Neuronal stem cell (in vitro differentiated cells): ENCODE results near the gene SERINC3.

Experiments used
- DNase-seq: peaks from one replicate; pipeline ENCODE4 v3.0.0-alpha.2; 2013; ENCODE audit warnings: low spot score
- H2AFZ ChIP-seq: one replicate; pipeline ENCODE4 v1.6.1; 2013; ENCODE audit warnings: mild to moderate bottlenecking, low read length, inconsistent platforms
- H2AK5ac ChIP-seq: 2 replicates; pipeline ENCODE4 v1.6.1; 2013; ENCODE audit warnings: low read depth, mild to moderate bottlenecking, inconsistent platforms, low read length, moderate library complexity, mixed read lengths
- H2BK120ac ChIP-seq: 2 replicates; pipeline ENCODE4 v1.6.1; 2013; ENCODE audit warnings: low read depth, mild to moderate bottlenecking, inconsistent platforms, low read length, moderate library complexity, mixed read lengths
- H2BK12ac ChIP-seq: one replicate; pipeline ENCODE4 v1.6.1; 2013; ENCODE audit warnings: low read length, inconsistent platforms
- H2BK15ac ChIP-seq: 2 replicates; pipeline ENCODE4 v1.6.1; 2013; ENCODE audit warnings: mild to moderate bottlenecking, low read length, inconsistent platforms, mixed read lengths
- H2BK5ac ChIP-seq: one replicate; pipeline ENCODE4 v1.6.1; 2013; ENCODE audit warnings: inconsistent platforms, mild to moderate bottlenecking, low read length, moderate library complexity
- H3K14ac ChIP-seq: one replicate; pipeline ENCODE4 v1.6.1; 2013; ENCODE audit warnings: low read length, inconsistent platforms
- H3K18ac ChIP-seq: 2 replicates; pipeline ENCODE4 v1.6.1; 2013; ENCODE audit warnings: low read length, inconsistent platforms
- H3K23ac ChIP-seq: 2 replicates; pipeline ENCODE4 v1.6.1; 2013; ENCODE audit warnings: low read depth, mild to moderate bottlenecking, mixed read lengths, low read length, inconsistent platforms; ENCODE audit not compliant: poor library complexity
- H3K27ac ChIP-seq: replicated peaks from 3 replicates; pipeline ENCODE4 v1.5.1; 2013; ENCODE audit warnings: low read length, inconsistent platforms
- H3K27me3 ChIP-seq, 3 experiments: 2 replicates each; pipeline ENCODE4 v1.6.1; 2013; ENCODE audit warnings: low read length in 3 of 3, mild to moderate bottlenecking in 2 of 3, inconsistent platforms in 1 of 3, low read depth in 1 of 3, mixed read lengths in 1 of 3, moderate library complexity in 1 of 3; ENCODE audit not compliant: control insufficient read depth in 3 of 3, insufficient read depth in 3 of 3
- H3K36me3 ChIP-seq, 2 donors: replicated peaks in 1 of 2; 2 replicates each; pipeline ENCODE4 v1.6.1; 2013; ENCODE audit warnings: low read length in 2 of 2; ENCODE audit not compliant: control insufficient read depth in 2 of 2, insufficient read depth in 2 of 2
- H3K4ac ChIP-seq: 2 replicates; pipeline ENCODE4 v1.6.1; 2013; ENCODE audit warnings: inconsistent platforms, mild to moderate bottlenecking, low read length, moderate library complexity
- H3K4me1 ChIP-seq, 2 donors: 1 replicate in 1 of 2; 2 replicates in 1 of 2; pipeline ENCODE4 v1.6.1; 2013; ENCODE audit warnings: low read length in 2 of 2, low read depth in 1 of 2; ENCODE audit not compliant: control insufficient read depth in 2 of 2, insufficient read depth in 1 of 2
- H3K4me2 ChIP-seq: one replicate; pipeline ENCODE4 v1.6.1; 2013; ENCODE audit warnings: mild to moderate bottlenecking, low read length, inconsistent platforms; ENCODE audit not compliant: insufficient read depth, poor library complexity, severe bottlenecking
- H3K4me3 ChIP-seq, 2 donors: 2 replicates each; pipeline ENCODE4 v1.5.1; 2013; ENCODE audit warnings: low read length in 2 of 2, mild to moderate bottlenecking in 2 of 2, inconsistent platforms in 1 of 2, moderate library complexity in 1 of 2
- H3K79me1 ChIP-seq: one replicate; pipeline ENCODE4 v1.6.1; 2013; ENCODE audit warnings: low read depth, mild to moderate bottlenecking, inconsistent platforms, low read length, moderate library complexity
- H3K9ac ChIP-seq: one replicate; pipeline ENCODE4 v1.6.1; 2013; ENCODE audit warnings: mild to moderate bottlenecking, low read depth, low read length, inconsistent platforms; ENCODE audit not compliant: poor library complexity
- H3K9me3 ChIP-seq, 2 donors: replicated peaks in 1 of 2; 2 replicates each; pipeline versions ENCODE3 to v1.6.1; 2013; ENCODE audit warnings: low read length in 2 of 2, mild to moderate bottlenecking in 2 of 2, inconsistent platforms in 1 of 2, low read depth in 1 of 2, mixed read lengths in 1 of 2, moderate library complexity in 1 of 2; ENCODE audit not compliant: control insufficient read depth in 2 of 2, insufficient read depth in 1 of 2
- H4K8ac ChIP-seq: one replicate; pipeline ENCODE4 v1.6.1; 2013; ENCODE audit warnings: low read depth, mild to moderate bottlenecking, inconsistent platforms, low read length, moderate library complexity
- H4K91ac ChIP-seq: one replicate; pipeline ENCODE4 v1.6.1; 2013; ENCODE audit warnings: low read length, low read depth, mild to moderate bottlenecking, inconsistent platforms; ENCODE audit not compliant: poor library complexity
- WGBS, 2 donors: extraction: QIAGEN DNeasy Blood & Tissue Kit; methylation state at CpG; one replicate each; pipeline ENCODE4 v1.1.7; 2013; ENCODE audit warnings: missing lambda C conversion rate in 2 of 2, mixed read lengths in 1 of 2; ENCODE audit not compliant: insufficient read length in 2 of 2, insufficient replicate concordance in 1 of 2; ENCODE audit errors: extremely low coverage in 2 of 2; 5-methylcytosine and 5-hydroxymethylcytosine counted together

Gene SERINC3

DNA sequence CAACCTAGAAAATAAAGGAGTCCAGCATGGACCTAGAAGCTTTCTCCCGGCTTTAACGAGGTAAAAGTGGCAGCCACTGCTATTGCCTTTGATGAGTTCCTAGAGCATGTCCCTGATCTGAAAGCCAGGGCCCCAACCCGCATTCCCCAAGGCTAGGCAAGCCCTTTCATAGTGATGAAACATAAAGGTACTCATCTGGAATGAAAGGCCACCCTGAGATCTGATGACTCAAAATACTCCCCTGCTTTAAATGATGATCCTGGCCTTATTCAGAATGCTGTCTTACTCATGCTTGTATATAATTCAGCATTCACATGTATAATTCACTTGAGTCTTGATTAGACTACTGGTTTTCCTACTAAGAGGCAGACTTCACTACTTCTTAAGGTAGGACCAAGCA, 24.9 kb downstream of the SERINC3 start:
- no peak overlapping the region for H3K23ac ChIP-seq
- no peak overlapping the region for H4K8ac ChIP-seq
- H2BK5ac ChIP-seq = no peak overlapping the region
- H3K4me3 ChIP-seq = no peak overlapping the region
- no peak overlapping the region for H2AK5ac ChIP-seq
- H3K27ac ChIP-seq = no peak overlapping the region
- H2BK120ac ChIP-seq = no peak overlapping the region
- no peak overlapping the region for H2AFZ ChIP-seq
- no peak overlapping the region for H3K18ac ChIP-seq
- no peak overlapping the region for H3K14ac ChIP-seq
- whole genome bisulfite sequencing, 2 donors = no CpG with 5 or more reads among the region's 3 CpGs
- H2BK12ac ChIP-seq = no peak overlapping the region
- H3K79me1 ChIP-seq = no peaks in the 10 kb centered on the region
- peaks cover 24 to 88% of the 10 kb centered on the region in 2 donors for H3K36me3 ChIP-seq
- H3K9ac ChIP-seq = no peak overlapping the region
- H2BK15ac ChIP-seq = no peak overlapping the region
- H3K4me1 ChIP-seq = no peaks in the 10 kb centered on the region
- no peak overlapping the region for H3K4ac ChIP-seq
- H3K4me2 ChIP-seq = no peak overlapping the region
- no peaks in the 10 kb centered on the region for H3K9me3 ChIP-seq
- no peak overlapping the region for H4K91ac ChIP-seq
- DNase-seq = no peak
- no peaks in the 10 kb centered on the region for H3K27me3 ChIP-seq

DNA sequence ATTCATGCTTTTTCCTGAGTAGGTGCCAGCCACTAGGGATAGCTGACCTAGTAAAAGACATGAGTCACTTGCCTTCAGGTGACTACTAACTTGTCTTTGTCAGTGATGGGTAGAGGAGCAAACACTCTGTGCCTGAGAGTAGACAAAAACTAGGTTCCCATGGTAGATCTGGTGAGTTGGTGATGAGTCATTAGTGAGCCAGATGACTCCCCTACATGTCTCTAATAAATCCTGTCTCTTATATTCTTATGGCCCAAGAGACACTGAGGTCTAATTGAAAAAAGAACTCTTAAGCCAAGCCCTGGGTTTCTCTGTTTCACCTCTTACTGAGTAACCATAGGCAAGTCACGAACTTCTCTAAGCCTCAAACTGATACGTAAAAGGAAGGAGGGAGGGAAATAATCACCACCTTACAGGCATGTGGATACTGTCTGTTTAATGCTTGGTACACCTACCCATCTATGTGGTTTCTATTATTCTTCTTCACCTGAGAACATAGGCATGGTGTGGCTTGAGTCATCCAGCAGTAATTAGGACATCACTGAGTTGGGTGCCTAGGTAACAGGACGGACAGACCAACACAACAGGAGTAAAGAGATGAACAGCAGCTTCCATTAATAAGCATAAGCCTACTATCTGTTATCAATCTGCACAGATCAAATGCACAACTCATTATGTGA, 25.9 kb downstream of the SERINC3 start:
- no peak overlapping the region for H4K91ac ChIP-seq
- no peaks in the 10 kb centered on the region for H3K4me1 ChIP-seq
- H3K4me2 ChIP-seq = no peak overlapping the region
- H2AFZ ChIP-seq = no peak overlapping the region
- H3K27ac ChIP-seq = no peak overlapping the region
- H2AK5ac ChIP-seq = no peak overlapping the region
- no peak overlapping the region for H2BK15ac ChIP-seq
- H3K79me1 ChIP-seq = no peaks in the 10 kb centered on the region
- H3K27me3 ChIP-seq = no peaks in the 10 kb centered on the region
- no peak for DNase-seq
- no peak overlapping the region for H3K4me3 ChIP-seq
- H3K9ac ChIP-seq = no peak overlapping the region
- H3K9me3 ChIP-seq = no peaks in the 10 kb centered on the region
- no peak overlapping the region for H3K4ac ChIP-seq
- no peak overlapping the region for H3K14ac ChIP-seq
- H3K36me3 ChIP-seq = peaks cover 18 to 87% of the 10 kb centered on the region in 2 donors
- H2BK120ac ChIP-seq = no peak overlapping the region
- no peak overlapping the region for H3K23ac ChIP-seq
- H2BK5ac ChIP-seq = no peak overlapping the region
- H3K18ac ChIP-seq = no peak overlapping the region
- H2BK12ac ChIP-seq = no peak overlapping the region
- no CpG with 5 or more reads among the region's 3 CpGs for WGBS, 2 donors
- H4K8ac ChIP-seq = no peak overlapping the region

DNA sequence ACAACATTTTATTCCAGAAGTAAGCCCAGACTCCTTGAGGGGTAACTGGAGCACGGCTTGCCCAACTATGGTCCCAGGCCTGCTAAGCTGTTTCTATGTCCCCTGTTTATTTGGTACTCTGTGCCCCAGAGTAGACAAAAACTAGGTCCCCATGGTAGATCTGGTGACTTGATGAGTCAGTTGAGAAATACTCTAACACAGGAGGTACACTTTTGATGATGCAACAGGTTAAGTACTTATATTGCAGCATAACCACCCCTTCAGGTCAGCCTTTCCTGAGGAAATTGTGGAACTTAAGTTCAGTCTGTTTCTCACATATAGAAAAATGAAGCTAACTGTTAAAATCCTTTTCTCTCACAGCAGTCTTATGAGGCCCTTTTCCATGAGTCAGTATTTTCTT, 26.6 kb downstream of the SERINC3 start:
- Histone ChIP-seq H2BK15ac (no peak overlapping the region), H3K4me3 (no peak overlapping the region), H4K91ac (no peak overlapping the region), H3K9me3 (no peaks in the 10 kb centered on the region), H3K4me2 (no peak overlapping the region), H2AK5ac (no peak overlapping the region), H3K4me1 (no peaks in the 10 kb centered on the region), H3K9ac (no peak overlapping the region), H4K8ac (no peak overlapping the region), H2BK12ac (no peak overlapping the region), H3K27me3 (no peaks in the 10 kb centered on the region), H2BK5ac (no peak overlapping the region), H3K18ac (no peak overlapping the region), H3K36me3 (peaks cover 15 to 85% of the 10 kb centered on the region in 2 donors), H3K23ac (no peak overlapping the region), H2AFZ (no peak overlapping the region), H3K79me1 (no peaks in the 10 kb centered on the region), H3K4ac (no peak overlapping the region), H3K27ac (no peak overlapping the region), H2BK120ac (no peak overlapping the region), H3K14ac (no peak overlapping the region)
- DNase-seq = no peak
- no CpG with 5 or more reads among the region's 1 CpG for WGBS, 2 donors

DNA sequence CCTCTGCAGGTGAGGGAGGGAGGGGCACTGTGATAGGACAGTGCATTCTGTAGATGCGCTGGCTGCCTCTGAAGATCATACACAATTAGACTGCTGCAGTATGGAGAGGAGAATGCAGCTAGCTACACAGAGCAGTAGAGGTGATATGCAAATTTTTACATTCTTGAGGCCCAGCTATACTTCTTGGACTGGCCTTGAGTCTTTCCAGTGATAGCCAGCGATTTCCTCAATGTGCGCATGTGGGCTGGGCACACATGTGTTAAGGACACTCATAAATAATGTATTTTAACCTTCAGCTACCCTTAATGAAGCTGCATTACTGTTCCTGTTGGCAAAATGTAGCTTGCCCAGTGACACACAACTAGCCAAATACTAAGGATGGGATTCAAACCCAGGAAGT, 27.2 kb downstream of the SERINC3 start:
- H2BK5ac ChIP-seq = no peak overlapping the region
- no peak overlapping the region for H2BK15ac ChIP-seq
- H4K8ac ChIP-seq = no peak overlapping the region
- no peaks in the 10 kb centered on the region for H3K4me1 ChIP-seq
- no peak overlapping the region for H4K91ac ChIP-seq
- WGBS, 2 donors = no CpG with 5 or more reads among the region's 3 CpGs
- H2AK5ac ChIP-seq = no peak overlapping the region
- no peaks in the 10 kb centered on the region for H3K27me3 ChIP-seq
- no peak overlapping the region for H3K9ac ChIP-seq
- no peak overlapping the region for H3K4me2 ChIP-seq
- H3K18ac ChIP-seq = no peak overlapping the region
- no peak overlapping the region for H3K4me3 ChIP-seq
- no peak overlapping the region for H2BK12ac ChIP-seq
- no peak overlapping the region for H3K4ac ChIP-seq
- H2AFZ ChIP-seq = no peak overlapping the region
- peaks cover 16 to 85% of the 10 kb centered on the region in 2 donors for H3K36me3 ChIP-seq
- H3K27ac ChIP-seq = no peak overlapping the region
- DNase-seq = no peak
- H3K79me1 ChIP-seq = no peaks in the 10 kb centered on the region
- H2BK120ac ChIP-seq = no peak overlapping the region
- no peak overlapping the region for H3K14ac ChIP-seq
- H3K23ac ChIP-seq = no peak overlapping the region
- no peaks in the 10 kb centered on the region for H3K9me3 ChIP-seq
